GM20000 (cell line): ENCODE results near the gene KLHL17.
"Not testable (repeated sequence)": the region's sequence is repeated elsewhere in the genome, so short reads cannot be mapped to it uniquely, and the experiment has no call there.

Source experiments
- DNase-seq: peaks from one replicate; pipeline ENCODE4 v3.0.0; 2012; ENCODE audit warnings: low spot score
- CTCF ChIP-seq: IDR thresholded peaks from 2 replicates; pipeline ENCODE4 v1.5.1; 2012; ENCODE audit warnings: mild to moderate bottlenecking, control low read depth; ENCODE audit errors: extremely low read depth, missing control alignments

KLHL17 gene

GRCh38 chr1:944341-945325 lies 15.8 kb upstream of the KLHL17 start:
- no peak for DNase-seq
- TF ChIP-seq CTCF: no peak

- no peak for DNase-seq
- TF ChIP-seq CTCF: no peak
Observed at GRCh38 chr1:945688-946556, 14.5 kb upstream of the KLHL17 start.

- DNase-seq: not testable (repeated sequence)
Observed at GRCh38 chr1:946811-947210, 13.6 kb upstream of the KLHL17 start.

GRCh38 chr1:947958-948357 lies 12.4 kb upstream of the KLHL17 start:
- no peak for DNase-seq
- TF ChIP-seq CTCF: no peak

GRCh38 chr1:950268-950667 lies 10.1 kb upstream of the KLHL17 start:
- DNase-seq: no peak
- no peak for TF ChIP-seq CTCF

GRCh38 chr1:950881-951280 lies 9.5 kb upstream of the KLHL17 start:
- no peak for TF ChIP-seq CTCF
- no peak for DNase-seq

- DNase-seq: no peak
Observed at GRCh38 chr1:951364-951763, 9.0 kb upstream of the KLHL17 start.

More at GRCh38 chr1:951364-951763, 9.0 kb upstream of the KLHL17 start:
- TF ChIP-seq CTCF: no peak
